ENCODE data around the gene PSMD1. TPM values are rescaled to one million over a fixed set of nuclear protein-coding genes. Genes with fewer than 3 reads are reported as not detected.
A peak's percentile ranks its signal among the peaks of the same experiment; 100 is the strongest.
"Not testable (repeated sequence)": the region's sequence is repeated elsewhere in the genome, so short reads cannot be mapped to it uniquely, and the experiment has no call there.

PSMD1 gene
- total RNA-seq, 2 experiments from 2014 or later, result 116 TPM

DNA sequence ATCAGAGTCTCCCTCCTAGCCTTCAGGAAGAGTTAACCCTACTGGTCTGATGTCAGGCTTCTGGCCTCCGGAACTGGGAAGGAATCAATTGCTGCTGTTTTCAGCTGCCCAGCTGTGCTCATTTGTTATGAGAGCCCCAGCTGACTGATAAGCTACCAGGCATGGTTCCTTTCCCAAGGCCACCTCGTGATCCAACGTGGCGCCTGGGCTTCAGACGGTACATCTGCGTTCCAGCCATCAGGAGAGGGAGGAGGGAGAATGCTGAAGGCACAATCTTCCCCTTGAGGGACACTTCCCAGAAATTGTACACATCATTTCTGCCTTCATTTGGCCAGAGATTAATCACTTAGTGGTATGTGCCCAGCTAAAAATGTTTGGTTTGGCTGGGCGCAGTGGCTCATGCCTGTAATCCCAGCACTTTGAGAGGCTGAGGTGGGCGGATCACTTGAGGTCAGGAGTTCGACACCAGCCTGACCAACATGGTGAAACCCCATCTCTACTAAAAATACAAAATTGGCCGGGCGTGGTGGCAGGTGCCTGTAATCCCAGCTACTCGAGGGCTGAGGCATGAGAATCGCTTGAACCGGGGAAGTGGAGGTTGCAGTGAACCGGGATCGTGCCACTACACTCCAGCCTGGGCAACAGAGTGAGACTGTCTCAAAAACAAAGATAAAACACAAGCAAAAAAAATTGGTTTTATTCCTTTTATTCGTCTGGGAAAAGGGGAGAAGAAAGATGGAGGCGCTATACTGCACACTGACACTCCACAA is 131.3 kb downstream of the PSMD1 start:
- POLR2A ChIA-PET, result no interaction called here
- CTCF ChIA-PET, result no interaction called here
- Mint-ChIP-seq H3K27ac (no peak overlapping the region), H3K4me1 (ENCODE audit: low read depth) (no peaks in the 10 kb centered on the region), H3K4me3 (no peak overlapping the region), H3K27me3 (peaks cover 21% of the 10 kb centered on the region), H3K9me3 (no peaks in the 10 kb centered on the region), H3K36me3 (no peaks in the 10 kb centered on the region)
- intact Hi-C loops (cut with micrococcal nuclease), result no loop called here
- DNase-seq, result peak; percentile 4

DNA sequence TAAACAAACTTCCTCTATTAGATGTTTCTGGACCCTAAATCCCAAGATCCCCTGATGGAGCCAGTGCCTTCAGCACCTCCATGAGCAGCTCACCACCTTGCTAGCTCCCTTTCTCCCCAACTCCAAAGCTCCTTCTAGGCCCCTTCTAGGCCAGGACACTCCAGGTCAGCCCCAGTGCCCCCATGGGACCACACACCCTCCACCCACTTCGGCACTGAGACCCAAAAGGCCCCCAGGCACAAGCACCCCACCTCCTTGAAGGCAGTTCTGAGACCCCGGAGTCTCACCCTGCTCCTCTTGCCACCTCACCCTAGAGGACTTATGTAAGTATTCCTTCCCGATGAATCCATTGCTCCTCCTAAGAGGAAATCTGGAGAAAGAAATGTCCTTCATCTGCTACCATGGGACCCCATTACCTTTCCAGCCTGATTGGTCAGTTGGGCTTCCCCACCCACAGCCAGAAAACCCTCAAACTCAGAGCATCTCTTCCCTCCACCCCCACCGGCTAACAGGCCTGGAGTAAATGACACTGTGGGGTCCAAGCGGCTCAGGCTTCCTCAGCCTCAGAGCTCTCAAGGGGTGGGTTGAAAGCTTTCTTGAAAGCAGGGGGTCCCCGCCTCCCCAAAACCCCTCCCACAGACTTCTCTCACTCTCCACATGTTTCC is 132.0 kb downstream of the PSMD1 start:
- POLR2A ChIA-PET, result no interaction called here
- Mint-ChIP-seq H3K4me1 (ENCODE audit: low read depth) (no peaks in the 10 kb centered on the region), H3K27me3 (peaks cover 21% of the 10 kb centered on the region), H3K36me3 (no peaks in the 10 kb centered on the region), H3K4me3 (no peak overlapping the region), H3K9me3 (no peaks in the 10 kb centered on the region), H3K27ac (no peak overlapping the region)
- peak; percentile 3 for DNase-seq
- intact Hi-C loops (cut with micrococcal nuclease), result no loop called here
- CTCF ChIA-PET, result no interaction called here

DNA sequence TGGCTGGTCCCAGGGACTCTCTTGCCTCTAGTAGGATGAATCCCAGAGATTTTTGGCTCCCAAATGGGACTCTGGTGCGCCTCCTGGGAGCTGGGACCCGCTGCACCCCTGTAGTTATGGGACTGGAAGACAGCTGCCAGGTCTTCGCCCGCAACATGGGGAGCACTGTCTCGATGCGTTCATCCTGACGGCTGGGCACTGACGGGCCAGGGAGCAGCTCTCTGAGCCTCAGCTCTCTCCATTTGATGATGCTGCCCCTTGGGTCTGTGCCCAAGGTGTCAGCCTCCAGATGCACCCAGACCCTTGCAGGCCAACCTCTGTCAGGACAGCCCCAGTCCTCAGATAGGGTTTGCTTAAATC is 132.5 kb downstream of the PSMD1 start:
- intact Hi-C loops (cut with micrococcal nuclease), result no loop called here
- H3K27me3 Mint-ChIP-seq, result peaks cover 21% of the 10 kb centered on the region
- no peaks in the 10 kb centered on the region for H3K9me3 Mint-ChIP-seq
- CTCF ChIA-PET, result no interaction called here
- no peak overlapping the region for H3K27ac Mint-ChIP-seq
- POLR2A ChIA-PET, result no interaction called here
- peak; percentile 0 for DNase-seq
- no peak overlapping the region for H3K4me3 Mint-ChIP-seq
- no peaks in the 10 kb centered on the region for H3K36me3 Mint-ChIP-seq
- no peaks in the 10 kb centered on the region for H3K4me1 Mint-ChIP-seq (ENCODE audit: low read depth)

DNA sequence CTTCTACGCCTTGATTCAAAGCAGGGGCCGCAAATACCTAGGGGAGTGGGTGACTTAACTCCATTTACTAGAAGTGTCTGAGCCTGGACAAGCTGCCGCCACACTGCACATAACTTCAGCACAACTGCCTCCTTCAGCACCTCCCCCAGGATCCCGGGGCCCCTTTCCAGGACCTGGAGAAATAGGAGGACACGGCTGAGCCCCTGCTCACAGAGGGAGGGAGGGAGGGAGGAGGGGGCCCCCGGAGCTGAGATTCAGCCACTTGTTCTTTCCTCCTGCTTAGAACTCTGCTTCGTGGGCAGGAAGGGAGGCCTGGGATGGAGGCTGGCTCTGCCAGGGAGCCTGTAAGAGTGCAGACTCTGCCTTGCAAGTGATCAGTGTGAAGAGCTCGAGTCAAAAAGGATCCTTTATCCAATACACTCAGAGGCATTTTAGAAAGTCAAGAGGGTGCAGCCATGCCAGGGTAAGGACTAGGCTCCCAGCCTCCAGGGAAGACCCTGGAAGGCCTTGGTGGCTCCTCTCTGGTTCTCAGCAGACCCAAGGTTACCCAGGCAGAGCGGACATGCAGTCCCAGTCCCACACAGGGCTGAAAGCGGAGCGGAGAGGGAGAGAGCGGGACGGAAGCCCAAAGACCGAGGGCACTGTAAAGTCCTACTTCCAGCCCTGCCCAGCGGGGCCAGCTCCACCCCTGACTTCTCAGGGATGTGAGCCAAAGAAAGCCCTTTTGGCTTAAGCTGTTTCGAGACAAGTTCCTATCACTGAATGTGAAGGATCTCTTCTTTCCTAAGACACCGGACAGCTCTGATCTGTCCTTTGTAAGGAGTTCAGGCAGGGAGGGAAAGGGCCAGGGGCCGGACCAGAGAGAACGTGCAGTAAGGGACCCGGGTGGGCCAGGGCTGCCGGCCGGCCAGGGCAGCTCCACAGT is 133.2 kb downstream of the PSMD1 start:
- intact Hi-C loops (cut with micrococcal nuclease), result no loop called here
- ChIA-PET POLR2A (no interaction called here), CTCF (no interaction called here)
- Mint-ChIP-seq H3K4me3 (no peak overlapping the region), H3K27me3 (peaks cover 22% of the 10 kb centered on the region), H3K27ac (no peak overlapping the region), H3K36me3 (no peaks in the 10 kb centered on the region), H3K9me3 (no peaks in the 10 kb centered on the region), H3K4me1 (ENCODE audit: low read depth) (no peaks in the 10 kb centered on the region)
- DNase-seq, result peak; percentile 4

DNA sequence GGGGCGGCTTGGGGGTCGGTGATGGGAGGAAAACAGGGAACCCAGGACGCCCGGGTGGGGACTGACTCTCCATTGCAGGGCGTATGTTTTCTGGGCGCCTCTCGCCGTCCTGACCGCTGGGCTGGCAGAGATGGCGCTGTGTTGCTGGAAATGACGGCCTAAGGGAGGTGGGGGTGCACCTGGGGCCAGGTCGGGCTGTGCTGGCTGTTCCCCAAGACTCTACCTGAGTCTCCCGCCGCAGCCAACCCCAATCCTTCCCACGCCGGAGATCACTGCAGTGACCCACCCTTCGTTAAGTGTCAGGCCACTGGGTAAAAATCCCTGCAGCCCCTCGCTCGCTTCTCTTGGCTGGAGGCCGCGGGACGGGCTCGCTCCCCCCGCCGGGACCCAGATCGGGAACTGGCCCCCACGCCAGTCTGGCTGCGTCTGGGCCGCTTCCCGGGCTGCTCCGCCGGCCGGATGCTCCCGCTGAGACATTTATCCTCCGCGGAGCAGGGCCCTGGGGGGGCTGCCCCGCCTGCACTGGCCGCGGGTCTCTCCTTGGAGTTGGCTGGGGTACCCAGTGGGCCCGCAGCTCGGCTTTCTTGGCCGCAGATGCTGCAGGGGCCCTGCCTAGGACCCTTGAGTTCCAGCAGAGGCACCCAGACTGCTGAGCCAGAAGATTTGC is 134.0 kb downstream of the PSMD1 start:
- ChIA-PET CTCF (no interaction called here), POLR2A (no interaction called here)
- no peaks in the 10 kb centered on the region for H3K36me3 Mint-ChIP-seq
- H3K27me3 Mint-ChIP-seq, result peaks cover 22% of the 10 kb centered on the region
- no peak overlapping the region for H3K27ac Mint-ChIP-seq
- no peaks in the 10 kb centered on the region for H3K9me3 Mint-ChIP-seq
- intact Hi-C loops (cut with micrococcal nuclease), result no loop called here
- no peak overlapping the region for H3K4me3 Mint-ChIP-seq
- DNase-seq, result peak; percentile 7
- H3K4me1 Mint-ChIP-seq (ENCODE audit: low read depth), result no peaks in the 10 kb centered on the region

DNA sequence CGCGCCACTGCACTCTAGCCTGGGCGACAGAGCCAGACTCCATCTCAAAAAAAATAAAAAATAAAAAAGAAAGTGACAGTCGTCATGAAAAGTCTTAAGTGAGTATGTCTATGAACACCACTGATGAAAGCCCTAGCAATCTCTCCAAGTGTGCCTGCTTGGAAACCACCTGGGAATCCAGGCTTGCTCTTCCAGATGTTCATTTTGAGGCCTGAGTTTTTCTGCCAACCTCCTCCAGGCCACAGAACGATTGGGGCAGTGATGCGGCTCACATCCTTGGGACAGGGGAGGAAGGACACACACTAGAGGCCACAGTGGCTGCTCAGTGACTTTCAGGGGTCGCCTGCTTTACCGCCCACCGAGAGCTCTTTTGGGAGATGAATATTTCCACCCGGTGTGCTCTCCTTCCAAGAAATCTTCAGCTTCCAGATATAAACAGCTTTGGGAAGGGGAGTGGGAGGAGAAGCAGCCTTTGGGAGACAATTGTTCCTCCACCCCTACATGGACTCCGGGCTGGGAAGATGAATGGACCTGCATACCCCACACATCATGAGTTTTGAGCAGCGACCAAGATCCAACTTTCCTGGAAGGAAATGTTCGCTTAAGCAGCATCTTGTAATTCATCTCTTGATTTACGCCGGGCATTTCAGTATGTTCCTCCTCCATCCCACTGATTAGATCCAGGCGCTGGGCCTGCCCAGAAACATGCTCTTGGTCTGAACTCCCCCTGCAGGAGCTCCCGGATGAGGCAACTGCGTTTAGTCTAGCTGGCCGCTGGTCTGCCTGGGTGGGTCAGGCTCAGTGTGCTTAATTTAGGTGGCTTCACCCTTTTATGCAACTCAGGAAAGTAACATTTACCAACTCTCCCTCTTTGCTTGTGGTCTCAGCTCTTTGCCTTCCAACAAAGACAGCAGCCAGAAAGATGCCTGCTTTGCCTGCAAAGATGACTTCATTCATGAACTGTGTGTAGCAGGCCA is 135.5 kb downstream of the PSMD1 start:
- no peak overlapping the region for H3K27ac Mint-ChIP-seq
- ChIA-PET POLR2A (no interaction called here), CTCF (interaction anchor here (0.6 to 1.3 kb wide), 2 partner anchors 88 to 300 kb away, joined by 4 to 5 read pairs; no protein-coding TSS in a partner anchor)
- peaks cover 22% of the 10 kb centered on the region for H3K27me3 Mint-ChIP-seq
- intact Hi-C loops (cut with micrococcal nuclease), result no loop called here
- H3K9me3 Mint-ChIP-seq, result no peaks in the 10 kb centered on the region
- DNase-seq, result no peak
- H3K36me3 Mint-ChIP-seq, result no peaks in the 10 kb centered on the region
- no peaks in the 10 kb centered on the region for H3K4me1 Mint-ChIP-seq (ENCODE audit: low read depth)
- no peak overlapping the region for H3K4me3 Mint-ChIP-seq

DNA sequence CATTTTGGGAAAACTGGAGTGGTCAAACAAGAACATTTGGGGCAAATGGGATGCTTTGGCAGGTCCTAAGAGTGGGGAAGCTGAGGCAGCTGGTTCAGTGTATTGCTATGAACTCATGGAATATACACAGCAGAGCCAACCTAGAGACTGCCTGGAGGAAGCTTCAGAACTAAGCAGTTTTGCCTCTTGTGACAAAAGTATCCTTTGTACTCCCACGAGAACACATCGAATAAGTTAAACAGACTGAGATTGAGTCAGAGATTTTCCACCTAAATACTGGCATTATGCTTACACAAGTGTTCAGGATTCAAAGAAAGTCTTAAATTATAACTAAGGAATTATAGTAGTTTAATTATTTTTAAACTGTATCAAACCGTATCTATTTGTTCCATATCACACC is 136.5 kb downstream of the PSMD1 start:
- Mint-ChIP-seq H3K4me1 (ENCODE audit: low read depth) (peaks cover 2% of the 10 kb centered on the region), H3K4me3 (no peak overlapping the region), H3K36me3 (no peaks in the 10 kb centered on the region), H3K27ac (no peak overlapping the region), H3K9me3 (no peaks in the 10 kb centered on the region), H3K27me3 (peaks cover 22% of the 10 kb centered on the region)
- POLR2A ChIA-PET, result no interaction called here
- intact Hi-C loops (cut with micrococcal nuclease), result no loop called here
- no peak for DNase-seq
- CTCF ChIA-PET, result no interaction called here

DNA sequence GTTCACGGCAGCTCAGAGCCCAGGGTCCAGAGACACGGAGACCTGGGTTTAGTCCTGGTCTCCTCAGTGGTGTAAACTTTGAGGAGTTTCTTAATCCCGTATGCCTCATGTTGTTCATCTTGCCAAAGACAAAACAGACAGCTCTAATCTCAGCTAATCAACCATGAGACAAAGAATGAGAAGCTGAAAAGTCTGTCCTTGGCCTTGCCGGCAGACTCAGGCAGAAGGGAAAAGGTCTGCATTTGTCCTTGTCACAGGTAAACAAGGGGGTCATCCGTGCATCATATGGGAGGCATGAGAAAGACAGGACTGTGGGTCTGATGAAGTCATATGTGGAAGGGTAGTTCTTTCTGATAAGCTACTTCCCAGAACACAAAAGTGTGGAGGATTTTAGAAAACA is 139.9 kb downstream of the PSMD1 start:
- intact Hi-C loops (cut with micrococcal nuclease), result no loop called here
- ChIA-PET CTCF (interaction anchor here (0.6 kb wide), 1 partner anchor 372 kb away, joined by 3 read pairs; no protein-coding TSS in a partner anchor), POLR2A (no interaction called here)
- H3K27me3 Mint-ChIP-seq, result peaks cover 10% of the 10 kb centered on the region
- DNase-seq, result no peak
- H3K36me3 Mint-ChIP-seq, result no peaks in the 10 kb centered on the region
- H3K9me3 Mint-ChIP-seq, result no peaks in the 10 kb centered on the region
- H3K4me3 Mint-ChIP-seq, result no peak overlapping the region
- H3K4me1 Mint-ChIP-seq (ENCODE audit: low read depth), result peaks cover 6% of the 10 kb centered on the region
- H3K27ac Mint-ChIP-seq, result no peak overlapping the region

DNA sequence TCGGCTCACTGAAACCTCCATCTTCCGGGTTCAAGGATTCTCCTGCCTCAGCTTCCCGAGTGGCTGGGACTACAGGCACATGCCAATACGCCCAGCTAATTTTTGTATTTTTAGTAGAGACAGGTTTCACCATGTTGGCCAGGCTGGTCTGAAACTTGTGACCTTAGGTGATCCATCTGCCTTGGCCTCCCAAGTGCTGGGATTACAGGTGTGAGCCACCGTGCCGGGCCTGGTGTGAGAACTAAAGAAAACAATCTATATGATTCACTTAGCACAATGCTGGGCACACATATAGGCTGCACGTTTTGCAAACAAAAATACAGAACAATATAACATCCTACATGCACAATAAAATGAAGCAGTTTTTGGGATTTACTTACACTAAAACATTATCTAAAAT is 140.5 kb downstream of the PSMD1 start:
- H3K27me3 Mint-ChIP-seq; DNase-seq; intact Hi-C loops (cut with micrococcal nuclease); H3K36me3 Mint-ChIP-seq; H3K9me3 Mint-ChIP-seq; CTCF ChIA-PET; H3K4me1 Mint-ChIP-seq (ENCODE audit: low read depth); H3K27ac Mint-ChIP-seq; POLR2A ChIA-PET: not testable (repeated sequence)
- H3K4me3 Mint-ChIP-seq, result peak overlapping the region; percentile 87

DNA sequence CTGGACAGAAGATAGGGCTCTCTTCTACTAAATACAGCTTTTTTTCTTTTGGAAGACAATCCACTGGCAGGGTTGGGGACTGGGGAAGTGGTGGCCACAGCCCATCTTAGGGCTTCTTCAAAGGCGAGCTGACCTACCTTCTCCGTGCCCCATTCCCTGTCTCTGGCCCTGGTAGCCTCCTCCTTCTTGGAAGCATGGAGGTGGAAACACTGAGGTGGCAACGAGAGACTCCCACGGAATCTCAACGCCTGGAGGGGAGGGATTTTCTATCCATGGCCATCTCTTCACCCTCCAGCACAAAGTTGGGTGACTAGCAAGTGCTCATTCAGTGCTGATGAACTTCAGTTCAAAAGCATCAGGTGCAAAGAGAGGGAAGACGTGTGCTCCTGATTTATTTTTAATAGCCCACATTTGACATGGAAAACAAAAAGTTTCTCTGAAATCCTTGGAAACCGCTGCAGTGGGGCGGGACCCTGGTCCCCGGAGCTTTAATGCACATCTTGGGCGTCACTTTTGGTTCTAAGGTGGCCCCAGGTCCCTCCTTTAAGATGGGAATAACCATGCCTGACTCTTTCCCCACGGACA is 141.1 kb downstream of the PSMD1 start:
- peak overlapping the region; percentile 87 for H3K4me3 Mint-ChIP-seq
- no peaks in the 10 kb centered on the region for H3K9me3 Mint-ChIP-seq
- no peak overlapping the region for H3K27ac Mint-ChIP-seq
- peaks cover 6% of the 10 kb centered on the region for H3K4me1 Mint-ChIP-seq (ENCODE audit: low read depth)
- POLR2A ChIA-PET, result interaction anchor here (0.5 kb wide), 1 partner anchor 535 kb away, joined by 3 read pairs; no protein-coding TSS in a partner anchor
- no peak for DNase-seq
- intact Hi-C loops (cut with micrococcal nuclease), result no loop called here
- CTCF ChIA-PET, result interaction anchor here (1.4 kb wide), 1 partner anchor 30 kb away, joined by 4 read pairs; no protein-coding TSS in a partner anchor
- no peaks in the 10 kb centered on the region for H3K36me3 Mint-ChIP-seq
- peaks cover 5% of the 10 kb centered on the region for H3K27me3 Mint-ChIP-seq

Data from activated CD4-positive, alpha-beta memory T cell treated with anti-CD3 and anti-CD28 coated beads for 36 hours (primary cell).